Neural cell (in vitro differentiated cells): ENCODE data around the gene CDC42BPB. TPM values are rescaled to one million over a fixed set of nuclear protein-coding genes. Genes with fewer than 3 reads are reported as not detected.

Experiments used
- H2AFZ ChIP-seq: fragments of 200-600, 300-800 bp; sonication (generic), shearing (Covaris generic); 2 replicates; pipeline ENCODE4 v1.6.0; 2014; ENCODE audit warnings: low read depth, mild to moderate bottlenecking, antibody characterized with exemption, low read length, moderate library complexity
- H3F3A ChIP-seq: fragments of 200-600 bp; shearing (Covaris generic); 2 replicates; pipeline ENCODE4 v1.6.1; 2016; ENCODE audit warnings: mild to moderate bottlenecking, moderate library complexity, mixed read lengths, antibody characterized with exemption, low read length; ENCODE audit not compliant: insufficient read depth, poor library complexity, severe bottlenecking
- H3K27ac ChIP-seq: fragments of 200-600, 300-800 bp; sonication (generic), shearing (Covaris generic); 2 replicates; pipeline ENCODE4 v1.5.1; 2014; ENCODE audit warnings: mild to moderate bottlenecking, low read length, moderate library complexity
- H3K27me3 ChIP-seq: fragments of 300-800, 200-600 bp; sonication (generic), shearing (Covaris generic); 2 replicates; pipeline ENCODE4 v1.6.0; 2014; ENCODE audit warnings: mild to moderate bottlenecking, low read depth, low read length, moderate library complexity; ENCODE audit not compliant: insufficient read depth
- H3K36me3 ChIP-seq: fragments of 300-800, 200-600 bp; sonication (generic), shearing (Covaris generic); 2 replicates; pipeline ENCODE4 v1.5.1; 2014; ENCODE audit warnings: mild to moderate bottlenecking, antibody characterized with exemption, low read length, moderate library complexity; ENCODE audit not compliant: insufficient read depth
- H3K4me2 ChIP-seq: fragments of 300-800, 200-600 bp; sonication (generic), shearing (Covaris generic); 2 replicates; pipeline ENCODE4 v1.6.0; 2014; ENCODE audit warnings: mild to moderate bottlenecking, low read length
- H3K4me3 ChIP-seq: fragments of 300-800, 200-600 bp; sonication (generic), shearing (Covaris generic); 2 replicates; pipeline ENCODE4 v1.5.1; 2014; ENCODE audit warnings: mild to moderate bottlenecking, low read length, moderate library complexity
- H3K79me2 ChIP-seq: fragments of 200-600 bp; shearing (Covaris generic); replicated peaks from 2 replicates; pipeline ENCODE4 v1.6.0; 2014; ENCODE audit warnings: mild to moderate bottlenecking, low read length, moderate library complexity; ENCODE audit not compliant: insufficient read depth
- H3K9ac ChIP-seq: fragments of 300-800, 200-600 bp; sonication (generic), shearing (Covaris generic); 2 replicates; pipeline ENCODE4 v1.6.1; 2016; ENCODE audit warnings: mild to moderate bottlenecking, low read length, mixed read lengths
- H3K9me2 ChIP-seq: fragments of 200-600 bp; shearing (Covaris generic); 2 replicates; pipeline ENCODE4 v1.6.1; 2016; ENCODE audit warnings: mild to moderate bottlenecking, low read length, mixed read lengths; ENCODE audit not compliant: insufficient read depth
- H3K9me3 ChIP-seq: fragments of 200-600, 300-800 bp; sonication (generic), shearing (Covaris generic); 2 replicates; pipeline ENCODE4 v1.6.1; 2016; ENCODE audit warnings: mild to moderate bottlenecking, mixed run types, low read length, moderate library complexity, mixed read lengths
- H4K20me1 ChIP-seq: fragments of 200-600 bp; shearing (Covaris generic); 2 replicates; pipeline ENCODE4 v1.6.1; 2016; ENCODE audit warnings: mild to moderate bottlenecking, mixed run types; ENCODE audit not compliant: insufficient read depth
- EP300 ChIP-seq: fragments of 450-650 bp; conservative IDR thresholded peaks from 2 replicates; pipeline ENCODE4 v1.6.1; 2014; ENCODE audit warnings: antibody characterized with exemption, mild to moderate bottlenecking, moderate library complexity; ENCODE audit not compliant: poor library complexity, severe bottlenecking
- EZH2 ChIP-seq: fragments of 200-600, 300-800 bp; shearing (Covaris generic), sonication (generic); IDR thresholded peaks from 2 replicates; pipeline ENCODE4 v1.6.1; 2014; ENCODE audit warnings: antibody characterized with exemption, low read length, borderline replicate concordance, mild to moderate bottlenecking; ENCODE audit not compliant: insufficient read depth, poor library complexity, severe bottlenecking
- MXI1 ChIP-seq: fragments of 450-650 bp; conservative IDR thresholded peaks from 2 replicates; pipeline ENCODE4 v1.6.1; 2014; ENCODE audit warnings: antibody characterized with exemption, mild to moderate bottlenecking; ENCODE audit not compliant: poor library complexity, severe bottlenecking
- POLR2AphosphoS5 ChIP-seq: IDR thresholded peaks from 2 replicates; pipeline ENCODE4 v1.6.1; 2012
- RAD21 ChIP-seq: fragments of 450-650 bp; conservative IDR thresholded peaks from 2 replicates; pipeline ENCODE4 v1.6.1; 2014; ENCODE audit warnings: antibody characterized with exemption, mild to moderate bottlenecking, moderate library complexity
- SMC3 ChIP-seq: fragments of 450-650 bp; conservative IDR thresholded peaks from 2 replicates; pipeline ENCODE4 v1.6.1; 2014; ENCODE audit warnings: antibody characterized with exemption, mild to moderate bottlenecking, moderate library complexity; ENCODE audit not compliant: poor library complexity
- TAF1 ChIP-seq: IDR thresholded peaks from 2 replicates; pipeline ENCODE4 v1.6.1; 2012; ENCODE audit warnings: low read depth
- polyA plus RNA-seq: library from polyadenylated mRNA; depleted of rRNA; stranded (reverse); fragments of >200 nt; gene quantifications from 2 replicates; pipeline ENCODE4 v1.2.3, GENCODE V29; 2014
- TF ChIP-seq, protein P1 (sequence below): fragments of 450-650 bp; IDR thresholded peaks from 2 replicates; pipeline ENCODE4 v1.5.1; 2014; ENCODE audit warnings: antibody characterized with exemption, mild to moderate bottlenecking, moderate library complexity; ENCODE audit not compliant: poor library complexity, severe bottlenecking
- TF ChIP-seq, protein P2 (sequence below): IDR thresholded peaks from 2 replicates; pipeline ENCODE4 v1.6.1; 2012; ENCODE audit warnings: borderline replicate concordance

The CDC42BPB gene
- polyA plus RNA-seq, 1 donor from 2014 or later, result 43.8 TPM

DNA sequence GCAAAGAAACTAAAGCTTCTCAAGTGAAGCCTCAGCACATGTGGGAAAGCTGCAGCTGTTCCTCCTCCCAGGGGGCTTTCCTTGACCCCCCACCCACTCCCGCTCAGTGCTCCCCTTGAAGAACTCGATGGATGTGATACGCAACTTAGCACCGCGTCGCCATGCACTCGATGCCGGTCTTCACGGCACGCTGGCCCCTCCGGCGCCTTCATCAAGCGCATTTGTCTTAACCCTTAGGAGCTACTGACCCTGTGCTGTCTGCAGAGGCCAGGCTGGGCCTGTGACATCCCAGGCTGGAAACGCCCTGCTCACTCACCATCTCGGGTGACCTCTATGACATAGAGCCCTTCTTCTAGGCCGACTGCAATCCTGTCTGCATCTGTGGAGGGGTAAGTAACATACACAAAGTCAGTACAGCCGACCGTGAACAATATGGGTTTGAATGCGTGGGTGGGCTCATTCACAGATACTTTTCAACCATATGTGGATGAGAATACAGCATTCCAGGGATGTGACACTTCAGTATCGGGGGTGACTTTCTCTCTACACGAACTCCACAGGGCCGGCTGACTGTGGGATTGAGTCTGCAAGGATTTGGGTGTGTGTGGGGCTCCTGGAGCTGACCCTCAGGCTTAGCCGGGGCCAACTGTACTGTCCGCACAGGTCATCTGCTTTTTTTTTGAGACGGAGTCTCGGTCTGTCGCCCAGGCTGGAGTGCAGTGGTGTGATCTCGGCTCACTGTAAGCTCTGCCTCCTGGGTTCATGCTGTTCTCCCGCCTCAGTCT, 111.8 kb downstream of the CDC42BPB start:
- H3K36me3 ChIP-seq, result peaks cover 5% of the 10 kb centered on the region

DNA sequence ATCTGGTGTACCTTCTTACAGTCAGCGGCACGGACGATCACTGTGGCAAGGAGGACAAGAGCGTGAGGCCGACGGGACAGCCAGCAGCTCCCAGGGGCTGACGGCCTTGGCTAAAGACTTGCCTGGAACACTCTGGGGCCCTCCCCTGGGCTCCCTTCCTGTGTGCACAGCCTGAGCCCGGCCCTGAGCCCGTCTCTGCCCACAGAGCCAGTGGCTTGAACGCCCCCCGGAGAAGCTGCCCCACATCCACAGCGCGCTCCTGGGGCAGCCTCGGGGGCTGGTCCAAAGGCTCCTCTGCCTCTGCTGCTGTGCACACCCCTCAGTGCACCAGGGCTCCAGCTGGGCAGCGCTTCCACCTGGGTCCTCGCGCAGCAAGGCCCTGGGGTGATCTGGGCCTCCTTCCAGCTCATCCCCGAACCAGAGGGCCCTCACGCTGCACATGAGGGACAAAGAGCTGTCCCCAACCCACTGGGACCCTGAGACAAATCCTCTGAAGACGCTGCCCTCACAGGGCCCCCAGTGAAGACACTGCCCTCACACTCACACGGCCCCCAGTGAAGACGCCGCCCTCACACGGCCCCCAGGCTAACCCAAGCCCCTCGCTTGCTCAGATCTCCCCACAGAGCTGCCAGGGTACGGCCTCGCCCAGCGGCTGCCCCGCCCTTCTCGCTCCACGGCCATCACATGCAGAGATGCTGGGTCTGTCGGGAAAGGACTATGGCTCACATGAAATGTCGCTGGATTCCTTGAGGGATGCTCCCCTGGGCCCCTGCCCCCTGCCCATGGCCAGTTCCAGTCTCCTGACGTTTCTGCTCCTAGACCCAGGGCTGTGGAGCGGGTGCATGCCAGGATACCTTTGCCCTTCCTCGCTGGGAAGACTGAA, 112.7 kb downstream of the CDC42BPB start:
- Histone ChIP-seq H3F3A (no peaks in the 10 kb centered on the region), H3K79me2 (no peaks in the 10 kb centered on the region), H4K20me1 (no peaks in the 10 kb centered on the region), H2AFZ (no peak overlapping the region), H3K9me3 (no peaks in the 10 kb centered on the region), H3K9me2 (no peaks in the 10 kb centered on the region), H3K9ac (no peak overlapping the region), H3K4me2 (no peak overlapping the region), H3K27ac (no peak overlapping the region), H3K36me3 (peaks cover 3% of the 10 kb centered on the region), H3K27me3 (no peaks in the 10 kb centered on the region), H3K4me3 (no peak overlapping the region)
- TF ChIP-seq EZH2 (no peak), SMC3 (no peak), POLR2AphosphoS5 (no peak), MXI1 (no peak), TAF1 (no peak)
- TF ChIP-seq, protein P1, sequence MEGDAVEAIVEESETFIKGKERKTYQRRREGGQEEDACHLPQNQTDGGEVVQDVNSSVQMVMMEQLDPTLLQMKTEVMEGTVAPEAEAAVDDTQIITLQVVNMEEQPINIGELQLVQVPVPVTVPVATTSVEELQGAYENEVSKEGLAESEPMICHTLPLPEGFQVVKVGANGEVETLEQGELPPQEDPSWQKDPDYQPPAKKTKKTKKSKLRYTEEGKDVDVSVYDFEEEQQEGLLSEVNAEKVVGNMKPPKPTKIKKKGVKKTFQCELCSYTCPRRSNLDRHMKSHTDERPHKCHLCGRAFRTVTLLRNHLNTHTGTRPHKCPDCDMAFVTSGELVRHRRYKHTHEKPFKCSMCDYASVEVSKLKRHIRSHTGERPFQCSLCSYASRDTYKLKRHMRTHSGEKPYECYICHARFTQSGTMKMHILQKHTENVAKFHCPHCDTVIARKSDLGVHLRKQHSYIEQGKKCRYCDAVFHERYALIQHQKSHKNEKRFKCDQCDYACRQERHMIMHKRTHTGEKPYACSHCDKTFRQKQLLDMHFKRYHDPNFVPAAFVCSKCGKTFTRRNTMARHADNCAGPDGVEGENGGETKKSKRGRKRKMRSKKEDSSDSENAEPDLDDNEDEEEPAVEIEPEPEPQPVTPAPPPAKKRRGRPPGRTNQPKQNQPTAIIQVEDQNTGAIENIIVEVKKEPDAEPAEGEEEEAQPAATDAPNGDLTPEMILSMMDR, result no peak
- TF ChIP-seq, protein P2, sequence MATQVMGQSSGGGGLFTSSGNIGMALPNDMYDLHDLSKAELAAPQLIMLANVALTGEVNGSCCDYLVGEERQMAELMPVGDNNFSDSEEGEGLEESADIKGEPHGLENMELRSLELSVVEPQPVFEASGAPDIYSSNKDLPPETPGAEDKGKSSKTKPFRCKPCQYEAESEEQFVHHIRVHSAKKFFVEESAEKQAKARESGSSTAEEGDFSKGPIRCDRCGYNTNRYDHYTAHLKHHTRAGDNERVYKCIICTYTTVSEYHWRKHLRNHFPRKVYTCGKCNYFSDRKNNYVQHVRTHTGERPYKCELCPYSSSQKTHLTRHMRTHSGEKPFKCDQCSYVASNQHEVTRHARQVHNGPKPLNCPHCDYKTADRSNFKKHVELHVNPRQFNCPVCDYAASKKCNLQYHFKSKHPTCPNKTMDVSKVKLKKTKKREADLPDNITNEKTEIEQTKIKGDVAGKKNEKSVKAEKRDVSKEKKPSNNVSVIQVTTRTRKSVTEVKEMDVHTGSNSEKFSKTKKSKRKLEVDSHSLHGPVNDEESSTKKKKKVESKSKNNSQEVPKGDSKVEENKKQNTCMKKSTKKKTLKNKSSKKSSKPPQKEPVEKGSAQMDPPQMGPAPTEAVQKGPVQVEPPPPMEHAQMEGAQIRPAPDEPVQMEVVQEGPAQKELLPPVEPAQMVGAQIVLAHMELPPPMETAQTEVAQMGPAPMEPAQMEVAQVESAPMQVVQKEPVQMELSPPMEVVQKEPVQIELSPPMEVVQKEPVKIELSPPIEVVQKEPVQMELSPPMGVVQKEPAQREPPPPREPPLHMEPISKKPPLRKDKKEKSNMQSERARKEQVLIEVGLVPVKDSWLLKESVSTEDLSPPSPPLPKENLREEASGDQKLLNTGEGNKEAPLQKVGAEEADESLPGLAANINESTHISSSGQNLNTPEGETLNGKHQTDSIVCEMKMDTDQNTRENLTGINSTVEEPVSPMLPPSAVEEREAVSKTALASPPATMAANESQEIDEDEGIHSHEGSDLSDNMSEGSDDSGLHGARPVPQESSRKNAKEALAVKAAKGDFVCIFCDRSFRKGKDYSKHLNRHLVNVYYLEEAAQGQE, result no peak

More for the DNA sequence above, 111.8 kb downstream of the CDC42BPB start:
- Histone ChIP-seq H3K4me2 (no peak overlapping the region), H3K27me3 (no peaks in the 10 kb centered on the region), H4K20me1 (no peaks in the 10 kb centered on the region), H3K9me3 (no peaks in the 10 kb centered on the region), H3K79me2 (no peaks in the 10 kb centered on the region), H3K4me3 (no peak overlapping the region), H3F3A (no peaks in the 10 kb centered on the region), H2AFZ (no peak overlapping the region), H3K27ac (no peak overlapping the region), H3K9me2 (no peaks in the 10 kb centered on the region), H3K9ac (no peak overlapping the region)
- TF ChIP-seq TAF1, result no peak
- TF ChIP-seq, protein P2, result no peak
- TF ChIP-seq POLR2AphosphoS5, result no peak
- no peak for TF ChIP-seq EZH2
- TF ChIP-seq, protein P1, result no peak
- TF ChIP-seq EP300, result no peak
- TF ChIP-seq RAD21, result no peak
- no peak for TF ChIP-seq SMC3
- no peak for TF ChIP-seq MXI1
